Medulla oblongata (tissue), 1 donor: ENCODE measurements around the gene CC2D2A.

Experiments
- DNase-seq: peaks from one replicate; pipeline ENCODE4 v3.0.0-alpha.2; 2015; ENCODE audit errors: extremely low spot score

Gene CC2D2A

GRCh38 chr4:15469402-15470127 lies at the start of gene CC2D2A:
Gene CC2D2A (plus strand): TSS chr4:15469882. CDS start chr4:15475933, 6,051 bp downstream.
- DNase-seq = peak; percentile 43

- peak; percentile 75 for DNase-seq
Observed at GRCh38 chr4:15420642-15421041, 49.0 kb upstream of the CC2D2A start.

GRCh38 chr4:15423285-15423711 lies 46.4 kb upstream of the CC2D2A start:
- no peak for DNase-seq

DNA sequence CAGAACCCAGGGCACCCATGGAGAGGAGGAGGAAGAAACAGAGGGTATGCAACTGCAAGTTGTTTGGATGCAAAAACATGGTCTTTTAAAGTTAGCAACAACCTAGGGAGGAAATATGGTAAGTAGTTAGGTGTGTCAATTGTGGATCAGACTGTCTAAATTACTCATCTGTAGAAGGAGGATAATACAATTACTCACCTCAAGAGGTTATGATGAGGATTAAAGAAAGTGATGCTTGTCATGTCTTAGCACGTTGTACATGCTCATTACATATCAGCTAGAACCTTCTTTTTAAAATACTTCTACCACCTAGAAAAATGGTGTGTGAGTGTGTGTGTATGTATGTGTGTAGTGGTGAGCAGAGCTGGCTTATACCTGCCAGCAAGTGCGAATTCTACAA lies 44.2 kb upstream of the CC2D2A start:
- DNase-seq = no peak

- no peak for DNase-seq
Observed at GRCh38 chr4:15427161-15427560, 42.5 kb upstream of the CC2D2A start.

GRCh38 chr4:15427701-15428100 lies 42.0 kb upstream of the CC2D2A start, which contains the start of gene C1QTNF7:
Gene C1QTNF7 (plus strand): TSS chr4:15428033. CDS start chr4:15435744, 7,711 bp downstream.
- DNase-seq = no peak

DNA sequence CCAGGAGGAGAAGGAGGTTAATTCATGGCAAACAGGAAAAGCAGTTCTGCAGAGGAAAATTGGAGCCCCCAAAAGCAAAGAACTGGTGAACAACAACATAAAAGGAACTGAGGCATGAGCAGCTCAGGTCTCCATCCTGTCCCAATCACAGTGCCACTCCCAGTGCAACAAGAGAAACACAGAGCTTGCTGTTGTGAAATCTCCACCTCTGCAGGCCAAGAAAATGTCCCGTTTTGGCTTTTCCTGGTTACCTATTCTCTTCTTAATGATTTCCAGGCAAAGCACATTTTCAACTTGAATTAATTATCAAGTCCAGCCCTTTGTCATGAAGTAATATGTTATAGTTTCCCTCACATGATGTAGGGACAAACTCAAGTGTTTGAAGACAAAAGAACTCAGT lies 41.1 kb upstream of the CC2D2A start:
- DNase-seq = no peak

- no peak for DNase-seq
Observed at GRCh38 chr4:15434091-15434490, 35.6 kb upstream of the CC2D2A start.

DNA sequence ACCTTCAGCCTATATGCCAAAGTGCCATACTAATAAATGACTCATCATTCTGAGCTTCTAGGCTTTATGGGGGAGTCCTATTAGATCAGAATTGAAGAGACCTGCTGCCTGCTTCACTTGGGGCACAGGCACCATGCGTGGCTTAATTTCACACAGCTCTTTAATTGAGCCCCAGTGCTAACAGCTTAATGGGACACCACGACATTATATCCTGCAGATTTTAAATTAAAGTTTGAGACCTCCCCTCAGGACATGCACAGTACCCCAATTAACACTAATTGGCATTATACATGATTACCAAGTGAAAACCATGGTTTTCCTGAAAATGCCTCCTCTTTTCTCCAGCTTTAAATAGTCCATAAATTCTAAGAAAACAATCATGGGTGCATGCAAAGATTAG lies 35.0 kb upstream of the CC2D2A start:
- DNase-seq = no peak

- peak; percentile 74 for DNase-seq
Observed at GRCh38 chr4:15436513-15436912, 33.2 kb upstream of the CC2D2A start.

GRCh38 chr4:15438939-15439524 lies 30.6 kb upstream of the CC2D2A start:
- no peak for DNase-seq

- no peak for DNase-seq
Observed at GRCh38 chr4:15443371-15444160, 26.1 kb upstream of the CC2D2A start.

DNA sequence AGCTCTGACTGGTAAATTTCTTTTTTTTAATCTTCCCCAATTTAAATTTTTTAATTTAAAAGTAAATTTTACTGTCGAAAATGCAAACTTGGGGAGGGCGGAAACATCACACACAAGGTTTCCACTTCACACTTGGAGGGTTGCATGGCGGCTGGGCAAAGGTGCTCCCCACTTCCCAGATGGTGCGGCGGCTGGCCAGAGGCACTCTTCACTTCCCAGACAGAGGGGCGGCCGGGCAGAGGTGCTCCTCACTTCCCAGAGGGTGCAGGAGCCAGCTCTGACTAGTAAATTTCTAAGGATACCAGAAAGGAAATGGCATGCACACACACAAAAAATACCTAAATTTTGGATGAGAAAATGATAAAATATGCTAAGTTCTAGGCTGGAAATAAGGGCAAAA lies 25.4 kb upstream of the CC2D2A start:
- no peak for DNase-seq

DNA sequence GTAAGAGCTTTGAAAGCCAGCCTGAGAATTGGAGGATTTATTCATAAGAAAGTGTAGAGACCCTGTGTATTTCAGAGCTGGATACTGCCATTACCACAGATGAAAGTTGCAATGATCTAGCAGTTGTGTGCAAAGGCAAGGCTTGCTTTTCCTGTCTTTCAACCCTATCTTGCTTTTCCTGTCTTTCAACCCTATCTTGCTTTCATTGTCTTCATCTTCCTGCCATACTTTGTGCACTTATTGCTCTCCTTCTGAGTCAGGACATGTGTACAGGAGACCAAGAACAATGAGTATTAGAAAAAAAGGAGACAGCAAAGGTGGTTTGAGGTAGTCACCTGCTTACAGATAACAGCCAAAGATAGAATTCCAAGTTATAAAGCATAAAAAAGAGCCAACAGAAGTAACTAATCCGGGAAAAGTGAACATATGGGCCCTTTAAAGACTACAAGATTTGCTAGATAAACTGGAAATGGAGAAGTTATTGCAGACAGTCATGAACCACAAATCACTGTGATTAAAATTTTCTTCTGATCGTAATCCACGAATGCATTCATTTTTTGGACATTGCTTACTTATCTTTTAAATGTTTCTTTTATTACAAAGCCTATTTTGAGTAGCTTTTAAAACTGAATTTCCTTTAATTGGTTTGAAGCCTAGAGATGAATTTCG lies 24.7 kb upstream of the CC2D2A start:
- DNase-seq = no peak

GRCh38 chr4:15451181-15451865 lies 18.4 kb upstream of the CC2D2A start:
- peak; percentile 25 for DNase-seq

DNA sequence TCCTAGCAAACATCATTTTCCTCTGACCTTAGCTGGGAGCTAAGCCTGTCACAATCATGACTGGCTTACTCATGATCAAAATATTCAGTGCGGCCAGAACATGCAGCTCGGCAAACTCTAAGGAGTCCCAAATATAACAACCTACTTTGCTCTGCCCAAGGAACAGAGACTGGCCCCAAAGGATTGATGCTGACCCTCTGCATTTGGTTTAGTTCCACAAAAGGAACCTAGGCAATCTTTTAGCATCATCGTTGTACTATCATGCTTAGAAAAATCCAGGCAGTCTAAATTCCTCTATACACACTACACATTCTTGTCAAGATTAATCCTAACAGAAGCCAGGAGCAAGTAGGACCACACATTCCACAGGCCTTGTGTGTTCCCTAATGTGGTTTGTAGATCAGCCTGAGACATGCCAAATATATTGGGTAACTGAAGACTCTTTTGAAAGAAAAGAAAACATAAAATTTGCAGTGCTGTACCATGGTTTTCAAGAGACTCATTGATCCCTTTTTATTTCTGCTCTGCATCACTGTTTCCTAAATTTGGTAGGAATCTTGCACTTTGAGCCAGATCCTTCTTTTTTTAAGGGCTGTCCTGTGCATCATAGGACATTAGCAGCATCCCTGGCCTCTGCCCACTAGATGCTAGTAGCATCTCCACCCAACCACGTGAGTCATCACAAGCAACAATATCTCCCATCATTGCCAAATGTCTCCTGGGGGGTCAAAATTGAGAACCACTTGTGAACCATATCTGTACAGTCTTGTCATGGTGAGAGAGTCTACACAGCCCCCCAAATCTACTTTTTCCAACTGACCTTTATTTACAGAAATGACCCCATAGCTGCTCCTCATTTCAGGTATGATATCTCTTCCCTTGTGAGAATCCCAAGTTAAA lies 17.6 kb upstream of the CC2D2A start:
- DNase-seq = no peak

- DNase-seq = no peak
Observed at GRCh38 chr4:15455290-15455689, 14.4 kb upstream of the CC2D2A start.

DNA sequence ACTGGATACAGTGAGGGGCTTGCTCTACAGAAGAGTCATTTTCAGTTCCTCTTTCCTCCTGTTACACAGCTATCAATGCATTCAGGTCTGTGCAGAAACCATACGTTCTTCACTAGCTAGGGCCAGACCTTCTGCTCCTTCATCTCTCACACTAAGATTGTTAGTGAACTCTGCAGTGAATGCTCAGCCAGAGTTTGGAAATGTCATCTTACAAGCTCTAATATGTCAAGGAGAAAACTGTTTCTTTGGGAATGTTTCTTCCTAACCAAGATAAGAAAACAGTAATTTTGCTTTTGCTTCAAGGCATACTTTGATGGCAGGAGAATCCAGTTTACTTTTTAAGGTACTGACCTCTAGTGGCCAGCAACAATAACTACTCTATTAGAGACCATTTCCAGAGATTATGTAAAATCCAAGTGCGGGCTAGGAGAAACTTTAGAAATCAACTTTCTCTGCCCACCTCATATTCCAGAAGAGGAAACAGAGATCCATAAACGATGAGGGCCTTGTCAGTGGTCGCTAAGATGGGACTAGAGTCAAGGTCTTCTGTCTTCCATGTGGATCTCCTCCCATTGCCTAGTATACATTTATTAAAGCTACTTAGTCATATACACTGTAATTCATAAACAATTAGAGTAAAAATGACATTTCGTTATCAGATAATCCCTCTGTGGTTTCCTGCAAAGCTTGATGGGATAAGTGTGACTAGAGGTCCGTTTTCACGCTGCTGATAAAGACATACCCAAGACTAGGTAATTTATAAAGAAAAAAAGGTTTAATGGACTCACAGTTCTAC lies 12.1 kb upstream of the CC2D2A start:
- peak; percentile 83 for DNase-seq

DNA sequence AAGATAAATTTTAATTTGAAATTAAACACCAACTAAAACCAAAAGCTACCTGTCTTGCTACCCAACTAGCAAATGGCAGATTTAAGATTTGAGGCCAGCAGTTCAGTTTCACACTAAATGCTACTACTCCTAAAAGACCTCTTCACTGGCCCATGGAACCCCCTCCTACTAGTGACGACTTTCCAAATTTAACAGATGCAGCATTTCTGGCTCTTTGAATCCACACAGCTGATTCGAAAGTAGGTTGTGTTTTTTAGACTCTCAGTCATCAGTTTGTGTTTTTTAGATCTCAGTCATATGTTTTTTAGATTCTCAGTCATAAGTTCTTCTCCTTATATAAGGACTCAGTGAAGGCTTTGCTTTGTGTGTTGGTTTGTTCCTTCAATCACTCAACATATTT lies 11.1 kb upstream of the CC2D2A start:
- no peak for DNase-seq

GRCh38 chr4:15459706-15460105 lies 10.0 kb upstream of the CC2D2A start:
- no peak for DNase-seq
